HCEC 1CT (cell line): ENCODE data around the gene ANKRD53.

ENCODE experiments used
- DNase-seq: peaks from one replicate; pipeline ENCODE4 v3.0.0-alpha.2; 2017

ANKRD53 gene

DNA sequence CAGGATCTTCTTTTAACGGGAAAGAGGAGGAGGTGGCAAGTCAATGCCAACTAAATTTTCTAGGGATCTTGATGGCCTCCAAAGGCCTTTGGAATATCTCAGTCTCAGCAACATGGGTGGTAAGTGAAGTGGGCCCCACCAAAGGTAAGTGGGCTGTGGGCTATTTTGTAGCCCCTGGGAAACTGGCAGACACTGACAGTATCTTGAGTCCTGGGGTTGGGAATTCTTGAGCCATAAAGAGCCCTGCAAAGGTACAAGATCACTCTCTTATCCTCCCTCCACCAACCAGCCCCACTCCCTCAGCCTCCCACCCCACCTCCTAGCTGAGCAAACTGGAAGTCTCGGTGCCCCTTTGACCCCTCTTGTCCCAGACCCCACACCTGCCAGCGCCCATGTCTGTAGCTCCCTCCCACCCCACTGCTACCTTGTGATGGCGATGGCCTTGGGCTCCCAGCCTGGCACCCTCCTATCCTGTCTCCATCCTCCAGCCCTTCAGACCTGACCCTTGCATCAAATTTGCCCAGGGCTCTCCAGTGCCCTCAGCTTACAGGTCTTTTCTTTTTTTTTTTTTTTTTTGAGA, 34.2 kb upstream of the ANKRD53 start:
- DNase-seq: no peak

GRCh38 chr2:70946832-70947442, 31.5 kb upstream of the ANKRD53 start:
- peak; percentile 32 for DNase-seq

DNA sequence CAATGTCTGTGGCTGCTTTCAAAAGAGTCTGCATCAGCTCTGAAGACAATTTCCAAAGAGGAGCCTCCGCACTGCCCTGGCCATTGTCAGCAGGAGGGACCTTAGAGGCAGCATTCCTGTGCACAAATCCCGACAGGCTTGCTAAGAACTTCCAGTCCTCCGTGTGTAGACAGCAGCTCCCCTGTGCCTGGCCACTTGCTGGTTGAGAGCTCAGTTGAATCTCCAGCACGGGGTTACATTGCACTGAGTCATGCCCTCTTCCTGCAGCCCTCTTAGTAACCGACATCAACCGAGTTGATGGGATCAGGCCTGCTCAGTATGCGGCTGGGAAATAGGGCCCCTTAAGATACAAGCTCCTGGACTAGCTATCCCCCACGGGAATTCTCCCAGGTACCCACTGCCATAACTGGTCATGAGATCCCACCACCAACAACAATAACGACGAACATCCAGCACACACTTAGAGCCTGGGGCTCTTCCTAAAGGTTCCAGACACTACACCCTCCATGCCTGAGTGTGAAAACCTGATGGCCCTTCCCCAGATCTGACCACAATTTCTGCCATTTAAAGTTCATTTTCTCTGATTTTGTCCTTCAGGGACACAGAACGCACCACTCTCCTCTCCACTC, 30.8 kb upstream of the ANKRD53 start:
- peak; percentile 65 for DNase-seq

GRCh38 chr2:70948337-70949003, 30.0 kb upstream of the ANKRD53 start:
- peak; percentile 53 for DNase-seq

GRCh38 chr2:70949086-70949485, 29.3 kb upstream of the ANKRD53 start:
- no peak for DNase-seq

- DNase-seq: no peak
Measured at GRCh38 chr2:70954886-70955285, 23.5 kb upstream of the ANKRD53 start.

DNA sequence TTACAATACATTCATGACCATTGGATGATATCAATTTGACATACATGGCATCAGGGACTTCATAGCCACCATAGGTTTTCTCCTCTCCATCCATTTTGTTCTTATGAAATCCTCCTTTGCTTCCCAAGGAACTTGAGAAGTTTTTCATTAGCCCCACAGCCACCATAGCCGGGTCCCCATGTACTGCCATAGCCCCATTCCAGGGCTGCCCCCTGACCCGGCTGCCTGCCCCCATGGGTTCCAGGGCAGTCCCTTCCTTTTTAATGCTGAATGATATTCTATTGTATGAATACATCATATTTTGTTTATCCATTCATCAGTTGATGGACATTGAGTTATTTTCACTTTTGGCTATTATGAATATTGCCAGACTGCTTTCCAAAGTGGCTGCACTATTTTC, 22.3 kb upstream of the ANKRD53 start:
- no peak for DNase-seq

DNA sequence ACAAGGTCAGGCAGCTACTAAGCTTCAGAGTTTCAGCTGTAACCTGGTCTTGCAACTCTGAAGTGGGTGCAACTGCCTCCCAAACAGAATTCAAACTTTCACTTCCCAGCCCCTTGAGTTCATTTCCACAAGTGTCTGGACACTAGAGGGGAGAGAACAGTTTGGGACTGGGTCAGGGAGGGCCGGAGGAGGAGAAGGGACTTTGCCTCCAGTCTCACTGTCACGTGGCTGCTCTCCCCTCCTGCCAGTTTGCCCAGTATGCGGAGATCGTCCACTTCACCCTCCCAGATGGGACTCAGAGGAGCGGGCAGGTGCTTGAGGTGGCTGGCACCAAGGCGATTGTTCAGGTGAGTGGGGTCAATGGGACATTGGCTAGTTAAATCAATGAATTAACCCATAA, 20.6 kb upstream of the ANKRD53 start:
- DNase-seq: no peak

GRCh38 chr2:70958759-70959158, 19.7 kb upstream of the ANKRD53 start:
- DNase-seq: no peak

DNA sequence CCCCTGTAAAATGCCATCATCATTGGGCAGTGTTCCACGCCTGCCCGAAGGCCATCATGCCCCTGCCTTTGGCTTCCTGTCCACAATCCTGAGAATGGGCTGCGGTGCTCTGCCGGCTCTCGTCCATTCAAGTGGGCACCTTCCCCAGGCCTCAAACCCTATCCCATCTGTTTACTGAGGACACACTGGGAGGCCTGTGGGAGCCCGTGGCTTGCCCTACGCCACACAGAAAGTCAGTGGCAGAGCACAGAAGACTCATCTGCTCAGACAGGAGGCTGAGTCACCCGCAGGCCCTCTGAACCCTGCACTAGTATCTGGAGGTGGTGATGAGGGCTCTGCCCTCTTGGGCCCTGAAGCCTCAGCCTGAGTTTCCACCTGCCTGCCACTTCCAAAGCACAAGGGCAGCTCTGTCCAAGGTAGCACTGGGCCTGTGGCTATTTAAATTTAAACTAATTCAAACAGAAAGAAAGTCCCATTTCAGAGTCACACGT, 19.1 kb upstream of the ANKRD53 start:
- no peak for DNase-seq

DNA sequence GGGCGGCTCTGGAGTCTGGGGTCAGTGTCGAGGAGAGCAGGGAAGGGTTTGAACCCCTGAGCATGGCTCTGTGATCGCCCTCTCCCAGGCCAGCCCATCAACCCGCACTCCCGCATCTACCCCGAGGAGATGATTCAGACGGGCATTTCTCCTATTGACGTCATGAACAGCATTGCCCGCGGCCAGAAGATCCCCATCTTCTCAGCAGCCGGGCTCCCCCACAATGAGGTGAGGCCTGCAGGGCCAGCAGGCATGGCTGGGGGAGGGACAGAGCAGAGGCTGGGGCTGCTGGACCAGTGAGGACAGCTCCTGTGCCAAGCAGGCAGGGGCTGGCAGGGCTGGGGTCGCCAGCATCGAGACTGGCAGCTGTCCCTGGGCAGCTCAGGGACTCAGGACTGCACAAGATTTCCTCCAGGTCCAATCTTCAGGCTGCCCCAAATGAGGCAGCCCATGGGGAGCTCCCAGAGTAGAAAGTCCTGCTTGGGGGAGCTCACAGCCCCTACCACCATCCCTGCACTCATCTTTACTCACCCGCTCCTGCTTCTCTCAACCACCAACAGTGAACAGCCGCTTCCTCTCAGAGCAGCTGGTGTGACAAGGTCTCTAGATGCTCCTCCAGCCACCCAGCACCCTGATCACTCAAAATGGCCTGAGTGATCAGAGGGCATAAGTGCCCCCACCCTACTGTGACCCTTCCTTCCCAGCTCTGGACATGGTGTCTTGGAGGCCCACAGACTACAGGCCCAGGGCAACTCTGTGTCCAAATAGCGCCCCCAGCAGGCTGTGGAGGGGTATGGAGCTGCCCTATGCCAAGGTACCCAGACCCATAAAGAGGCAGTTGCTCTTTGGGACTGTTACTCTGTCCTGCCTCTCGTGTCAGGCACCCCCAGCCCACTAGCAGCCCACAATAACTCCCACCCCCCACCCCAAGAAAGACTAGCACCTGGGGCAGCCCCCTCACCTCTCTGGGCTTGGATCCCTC, 18.3 kb upstream of the ANKRD53 start:
- no peak for DNase-seq

DNA sequence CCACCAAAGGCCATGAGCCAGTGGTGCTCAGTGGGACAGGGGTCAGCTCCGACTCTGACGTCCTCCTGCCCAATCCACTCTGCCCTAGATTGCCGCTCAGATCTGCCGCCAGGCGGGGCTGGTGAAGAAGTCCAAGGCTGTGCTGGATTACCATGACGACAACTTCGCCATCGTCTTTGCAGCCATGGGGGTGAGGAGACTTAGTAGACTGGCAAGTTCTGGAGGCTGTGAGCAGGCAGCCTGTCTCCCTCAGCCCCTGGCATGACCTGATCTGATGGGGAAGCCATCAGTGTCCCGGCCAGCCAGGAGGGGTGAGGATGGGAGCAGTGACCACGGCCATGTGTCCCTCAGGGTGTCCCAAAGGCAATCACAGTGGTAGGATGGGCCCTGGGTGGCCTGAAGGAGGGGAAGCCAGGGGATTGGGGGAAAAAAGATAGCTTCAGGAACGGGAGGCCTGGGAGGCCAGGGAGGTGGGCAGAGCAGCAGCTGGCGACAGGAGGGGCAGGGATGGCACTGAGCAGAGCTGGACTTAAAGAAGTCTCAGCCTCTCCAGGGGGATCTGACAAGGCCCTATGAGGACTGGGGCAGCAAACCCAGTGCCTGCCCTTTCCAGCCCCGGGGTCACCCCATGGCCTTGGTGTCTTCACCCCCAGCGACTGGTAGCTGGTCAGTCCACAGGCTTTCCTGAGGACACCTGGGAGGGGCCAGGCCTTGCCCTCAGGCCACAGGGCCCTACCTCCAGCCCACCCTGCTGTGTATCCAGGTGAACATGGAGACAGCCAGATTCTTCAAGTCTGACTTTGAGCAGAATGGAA, 17.4 kb upstream of the ANKRD53 start:
- no peak for DNase-seq

DNA sequence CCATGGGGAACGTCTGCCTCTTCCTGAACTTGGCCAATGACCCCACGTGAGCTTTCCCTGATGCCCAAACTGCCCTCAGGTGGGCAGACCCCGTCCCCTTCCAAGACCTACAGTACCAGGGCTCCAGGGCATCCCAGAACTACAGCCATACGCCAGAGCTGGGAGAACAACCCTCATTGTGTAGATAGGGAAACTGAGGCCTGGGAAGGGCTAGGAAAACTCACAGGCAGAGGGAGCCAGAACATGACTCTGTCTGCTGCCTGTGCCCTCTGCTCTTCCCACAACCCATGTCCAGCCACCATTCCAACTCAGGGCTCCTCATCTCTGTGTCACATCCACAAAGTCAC, 16.8 kb upstream of the ANKRD53 start:
- DNase-seq: no peak

DNA sequence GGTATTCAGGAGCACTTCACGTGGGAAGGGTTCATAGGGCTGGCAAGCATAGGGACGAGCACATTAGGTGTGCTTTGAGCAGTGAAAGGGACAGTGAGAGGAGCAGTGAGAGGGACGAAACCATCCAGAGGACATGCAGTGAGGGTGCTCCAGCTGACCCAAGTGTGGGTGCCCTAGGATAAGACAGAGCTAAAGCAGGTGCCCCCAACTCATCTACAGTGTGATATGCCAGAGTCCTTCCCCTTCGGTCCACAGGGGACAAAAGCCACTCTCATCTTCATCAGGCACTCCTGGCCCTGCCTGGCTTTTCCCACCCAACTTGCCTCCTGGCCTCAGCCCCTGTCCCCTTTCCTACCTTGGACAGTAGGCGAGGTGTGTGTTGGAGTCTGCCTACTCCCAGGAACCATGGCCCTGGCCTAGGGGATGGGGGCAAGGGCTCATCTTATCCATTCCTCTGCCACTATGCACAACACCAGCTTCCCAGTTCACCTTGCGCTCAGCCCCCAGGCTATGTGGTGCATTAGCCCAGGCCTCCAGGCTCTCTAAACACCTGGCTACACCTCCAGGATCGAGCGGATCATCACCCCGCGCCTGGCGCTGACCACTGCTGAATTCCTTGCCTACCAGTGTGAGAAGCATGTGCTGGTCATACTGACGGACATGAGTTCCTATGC, 16.1 kb upstream of the ANKRD53 start:
- DNase-seq: no peak

GRCh38 chr2:70962885-70963878, 15.2 kb upstream of the ANKRD53 start:
- DNase-seq: no peak

DNA sequence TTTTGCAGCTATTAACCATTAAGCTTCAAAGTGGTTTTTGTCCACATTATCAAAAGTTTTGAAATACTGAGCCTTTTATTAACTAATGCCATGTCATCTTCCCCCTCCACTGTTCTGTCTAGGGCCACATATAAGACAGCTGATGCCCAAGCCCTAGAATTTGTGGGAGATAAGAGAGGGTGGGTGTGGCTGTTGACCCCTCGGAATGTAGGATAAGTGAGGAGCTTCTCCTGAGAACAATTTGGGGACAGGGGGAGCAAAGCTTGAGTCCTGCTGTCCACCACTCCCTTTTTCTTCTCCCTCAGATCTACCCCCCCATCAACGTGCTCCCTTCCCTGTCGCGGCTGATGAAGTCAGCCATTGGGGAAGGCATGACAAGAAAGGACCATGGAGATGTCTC, 14.3 kb upstream of the ANKRD53 start:
- no peak for DNase-seq

DNA sequence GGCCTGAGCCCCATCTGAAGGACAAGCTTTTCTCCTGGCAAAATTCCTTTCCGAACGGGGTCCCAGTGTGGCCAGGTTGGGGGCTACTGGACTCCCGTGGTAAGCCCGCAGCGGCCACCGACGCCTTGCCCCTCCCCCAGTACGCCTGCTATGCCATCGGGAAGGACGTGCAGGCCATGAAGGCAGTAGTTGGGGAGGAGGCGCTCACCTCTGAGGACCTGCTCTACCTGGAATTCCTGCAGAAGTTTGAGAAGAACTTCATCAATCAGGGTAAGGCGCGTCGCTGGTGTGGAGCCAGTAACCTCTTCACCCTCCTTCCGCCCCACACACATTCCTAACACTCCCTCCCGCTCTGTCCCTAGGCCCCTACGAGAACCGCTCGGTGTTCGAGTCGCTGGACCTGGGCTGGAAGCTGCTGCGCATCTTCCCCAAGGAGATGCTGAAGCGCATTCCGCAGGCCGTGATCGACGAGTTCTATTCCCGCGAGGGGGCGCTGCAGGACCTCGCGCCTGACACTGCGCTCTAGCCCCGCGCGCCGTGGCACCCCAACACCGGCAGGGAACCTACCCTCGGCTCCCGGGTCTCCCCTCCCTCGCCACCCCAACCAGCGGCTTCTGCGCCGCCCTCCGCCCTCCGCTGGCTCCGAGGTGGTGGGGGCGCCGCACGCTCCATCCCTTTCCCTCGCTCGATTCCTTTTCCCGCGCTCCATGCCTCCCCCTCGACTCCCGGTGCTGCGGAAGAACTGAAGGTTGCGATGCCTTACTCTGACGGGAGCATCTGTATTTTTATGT, 13.6 kb upstream of the ANKRD53 start:
- DNase-seq: peak; percentile 65

GRCh38 chr2:70965506-70965905, 12.9 kb upstream of the ANKRD53 start:
- no peak for DNase-seq

GRCh38 chr2:70966681-70967080, 11.7 kb upstream of the ANKRD53 start:
- no peak for DNase-seq
